Endothelial cell of umbilical vein (primary cell): ENCODE measurements around the gene UBASH3A. TPM values are rescaled to one million over a fixed set of nuclear protein-coding genes. Genes with fewer than 3 reads are reported as not detected.

Experiments used
- BruUV-seq: library from RNA; stranded (reverse); fragments of 400-500 nt; replicated peaks from 2 replicates; lab custom pipeline; 2021; lab: Mats Ljungman, UMichigan
- CTCF ChIA-PET: fragments of 300-600, 350-600 bp; sonication (Branson Sonifier 250); formaldehyde crosslinking; loops from one replicate; lab custom pipeline; 2021; ENCODE audit warnings: antibody characterized with exemption, inconsistent platforms; lab: Charles Lee
- POLR2A ChIA-PET: fragments of 300-600, 350-600 bp; sonication (Branson Sonifier 250); formaldehyde crosslinking; loops from one replicate; lab custom pipeline; 2021; ENCODE audit warnings: antibody characterized with exemption, inconsistent platforms; lab: Charles Lee
- DNase-seq: peaks from one replicate; pipeline ENCODE4 v3.0.0-alpha.2; 2011; ENCODE audit warnings: low read depth, low spot score
- FAIRE-seq: peaks from 2 replicates; lab custom pipeline; 2011; peaks lifted over from hg19 to GRCh38; lab: Jason Lieb, UNC
- H2AFZ ChIP-seq: 2 replicates; pipeline ENCODE4 v1.6.0; 2012; ENCODE audit warnings: low read depth, low read length, control low read depth, inconsistent platforms
- H3K27ac ChIP-seq: 2 replicates; pipeline ENCODE4 v1.5.1; 2011; ENCODE audit warnings: low read depth, mild to moderate bottlenecking, control low read depth, low read length, moderate library complexity; ENCODE audit not compliant: insufficient read depth
- H3K27me3 ChIP-seq, 2 experiments: 2 replicates each; pipeline versions ENCODE4 v1.6.0 to v1.6.1; 2011; ENCODE audit warnings: low read length in 2 of 2, mixed read lengths in 1 of 2; ENCODE audit not compliant: control insufficient read depth in 2 of 2, insufficient read depth in 2 of 2
- H3K36me3 ChIP-seq, 2 experiments: 2 replicates in 1 of 2; 3 replicates in 1 of 2; pipeline ENCODE4 v1.5.1; 2011; ENCODE audit warnings: low read length in 2 of 2, mild to moderate bottlenecking in 1 of 2, moderate library complexity in 1 of 2; ENCODE audit not compliant: control insufficient read depth in 2 of 2, insufficient read depth in 2 of 2; ENCODE audit errors: extremely low read depth in 1 of 2
- H3K4me1 ChIP-seq: 3 replicates; pipeline ENCODE4 v1.5.1; 2011; ENCODE audit warnings: mild to moderate bottlenecking, low read length; ENCODE audit not compliant: control insufficient read depth, insufficient read depth; ENCODE audit errors: extremely low read depth
- H3K4me2 ChIP-seq: 2 replicates; pipeline ENCODE4 v1.6.1; 2011; ENCODE audit warnings: low read length, control low read depth, mixed read lengths; ENCODE audit not compliant: insufficient read depth
- H3K4me3 ChIP-seq, 3 experiments: fragments of 200-600 bp in 1 of 3; sonication (generic), shearing (Covaris generic) in 1 of 3; replicated peaks in 1 of 3; 2 replicates each; pipeline ENCODE4 v1.5.1; 2011 to 2016; ENCODE audit warnings: control low read depth in 3 of 3, low read length in 3 of 3, mild to moderate bottlenecking in 2 of 3, inconsistent platforms in 1 of 3, low read depth in 1 of 3, moderate library complexity in 1 of 3; ENCODE audit not compliant: insufficient read depth in 1 of 3
- H3K79me2 ChIP-seq: 2 replicates; pipeline ENCODE4 v1.6.0; 2012; ENCODE audit warnings: low read length, inconsistent platforms; ENCODE audit not compliant: control insufficient read depth, insufficient read depth
- H3K9ac ChIP-seq: replicated peaks from 2 replicates; pipeline ENCODE3; 2011; ENCODE audit warnings: low read length, control low read depth; ENCODE audit not compliant: insufficient read depth; ENCODE audit errors: extremely low read depth
- H3K9me1 ChIP-seq: replicated peaks from 3 replicates; pipeline ENCODE4 v1.6.0; 2011; ENCODE audit warnings: mild to moderate bottlenecking, low read length; ENCODE audit not compliant: control insufficient read depth, insufficient read depth; ENCODE audit errors: extremely low read depth
- H3K9me3 ChIP-seq: replicated peaks from 2 replicates; pipeline ENCODE4 v1.5.1; 2012; ENCODE audit warnings: low read length, inconsistent platforms; ENCODE audit not compliant: control insufficient read depth, insufficient read depth
- H4K20me1 ChIP-seq: replicated peaks from 2 replicates; pipeline ENCODE3; 2011; ENCODE audit warnings: mild to moderate bottlenecking, low read length; ENCODE audit not compliant: control insufficient read depth, insufficient read depth; ENCODE audit errors: extremely low read depth
- EZH2 ChIP-seq: IDR thresholded peaks from 2 replicates; pipeline ENCODE4 v1.6.1; 2012; ENCODE audit warnings: borderline replicate concordance, low read depth, mild to moderate bottlenecking, moderate library complexity, low read length, inconsistent platforms; ENCODE audit not compliant: severe bottlenecking
- FOS ChIP-seq: IDR thresholded peaks from 2 replicates; pipeline ENCODE4 v1.6.1; 2011; ENCODE audit warnings: mild to moderate bottlenecking, low read length, moderate library complexity, borderline replicate concordance; ENCODE audit not compliant: insufficient read depth
- GATA2 ChIP-seq: IDR thresholded peaks from 2 replicates; pipeline ENCODE4 v1.7.0; 2011; ENCODE audit warnings: low read depth, mild to moderate bottlenecking, moderate library complexity, mixed read lengths, low read length; ENCODE audit not compliant: insufficient read length, insufficient read depth
- JUN ChIP-seq: IDR thresholded peaks from 2 replicates; pipeline ENCODE4 v1.6.1; 2011; ENCODE audit warnings: borderline replicate concordance, low read depth; ENCODE audit not compliant: insufficient read length, insufficient read depth
- MYC ChIP-seq: IDR thresholded peaks from one replicate; pipeline ENCODE4 v1.6.1; 2011; ENCODE audit warnings: mild to moderate bottlenecking, low read depth, low read length
- POLR2A ChIP-seq: IDR thresholded peaks from 2 replicates; pipeline ENCODE4 v1.6.1; 2012; ENCODE audit warnings: low read depth, mild to moderate bottlenecking, control low read depth, low read length
- POLR2AphosphoS5 ChIP-seq: IDR thresholded peaks from 2 replicates; pipeline ENCODE4 v1.6.1; 2012; ENCODE audit warnings: low read depth, mild to moderate bottlenecking, control low read depth, low read length, moderate library complexity; ENCODE audit not compliant: insufficient read depth
- dilution Hi-C: fragments of 300-500 bp; cut with MboI; formaldehyde crosslinking; loops from one replicate; pipeline ENCODE4 v1.15.0; 2019; ENCODE audit warnings: low sequenced_read_pairs; ENCODE audit not compliant: extremely low pct_ligation_motif_present
- intact Hi-C: fragments of 100-400 bp; cut with micrococcal nuclease; formaldehyde crosslinking; loops from one replicate; pipeline ENCODE4 v1.10.0; 2022
- polyA plus RNA-seq, 4 experiments: library from polyadenylated mRNA; depleted of rRNA in 3 of 4; stranded (reverse) in 3 of 4; unstranded in 1 of 4; fragments of >200 nt; gene quantifications; 2 replicates each; pipeline versions ENCODE4 v1.2.1 to v1.2.3, GENCODE V29; 2011 to 2012; ENCODE audit warnings: missing spikeins in 1 of 4
- total RNA-seq: library from RNA; stranded (reverse); gene quantifications from 2 replicates; pipeline ENCODE4 v1.2.3, GENCODE V29; 2021
- TF ChIP-seq, protein P1 (sequence below), 2 donors: IDR thresholded peaks; 1 replicate in 1 of 2; 2 replicates in 1 of 2; pipeline ENCODE4 v1.5.1; 2011; ENCODE audit warnings: low read length in 2 of 2, mild to moderate bottlenecking in 2 of 2, moderate library complexity in 2 of 2, control low read depth in 1 of 2, inconsistent platforms in 1 of 2, low read depth in 1 of 2; ENCODE audit not compliant: insufficient read depth in 1 of 2; ENCODE audit errors: extremely low read depth in 1 of 2
- TF ChIP-seq, protein P2 (sequence below): IDR thresholded peaks from 2 replicates; pipeline ENCODE4 v1.6.1; 2011; ENCODE audit not compliant: insufficient read depth, insufficient read length

UBASH3A gene
- total and polyA plus RNA-seq, 2 donors (not counting 3 experiments of a cell fraction or from before 2014, with no cell fraction given): not detected

DNA sequence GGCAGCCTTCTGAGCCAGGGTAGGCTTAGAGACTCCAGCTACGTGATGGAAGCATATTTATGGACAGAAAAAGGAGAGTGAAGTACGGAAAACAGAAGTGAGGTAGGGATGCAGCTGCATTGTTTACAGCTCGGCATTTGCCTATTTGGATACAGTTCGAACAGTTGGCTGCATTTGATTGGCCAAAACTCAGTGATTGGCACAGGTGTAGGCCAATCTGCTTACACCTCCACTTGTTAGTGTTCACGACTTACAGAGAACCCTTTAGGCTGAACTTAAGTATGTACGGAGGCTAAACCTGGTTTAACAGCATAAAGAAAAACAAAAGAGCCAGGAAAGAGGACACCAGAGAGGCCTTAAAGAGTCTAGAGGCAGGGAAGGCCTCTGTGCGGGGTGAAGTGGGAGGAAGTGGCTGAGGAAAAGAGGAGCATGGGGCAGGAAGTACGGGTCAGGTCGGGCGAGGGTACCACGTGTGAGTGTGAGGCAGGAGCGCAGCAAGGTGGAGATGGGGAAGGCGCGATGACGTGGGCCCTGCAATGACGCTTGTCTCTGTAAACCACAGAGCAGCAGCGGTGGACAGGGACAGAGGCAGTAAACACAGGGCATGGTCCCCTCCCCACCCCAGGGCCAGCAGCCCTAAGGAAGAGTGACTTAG lies 60.3 kb downstream of the UBASH3A start:
- Histone ChIP-seq H3K27ac (no peak overlapping the region), H3K9me1 (no peaks in the 10 kb centered on the region), H3K4me2 (no peak overlapping the region), H3K36me3 (no peaks in the 10 kb centered on the region), H3K9ac (no peak overlapping the region), H3K4me3 (no peak overlapping the region), H3K4me1 (no peaks in the 10 kb centered on the region), H3K79me2 (no peaks in the 10 kb centered on the region), H3K27me3 (peaks cover 3 to 4% of the 10 kb centered on the region in 2 experiments), H4K20me1 (no peaks in the 10 kb centered on the region), H3K9me3 (no peaks in the 10 kb centered on the region), H2AFZ (no peak overlapping the region)
- CTCF ChIA-PET: no interaction called here
- dilution Hi-C loops (no loop called here), intact Hi-C loops (no loop called here)
- no TSS peak for BruUV-seq
- TF ChIP-seq POLR2AphosphoS5: no peak
- TF ChIP-seq EZH2: no peak
- FAIRE-seq (peak; percentile 8), DNase-seq (peak; percentile 52)
- POLR2A ChIA-PET: no interaction called here

DNA sequence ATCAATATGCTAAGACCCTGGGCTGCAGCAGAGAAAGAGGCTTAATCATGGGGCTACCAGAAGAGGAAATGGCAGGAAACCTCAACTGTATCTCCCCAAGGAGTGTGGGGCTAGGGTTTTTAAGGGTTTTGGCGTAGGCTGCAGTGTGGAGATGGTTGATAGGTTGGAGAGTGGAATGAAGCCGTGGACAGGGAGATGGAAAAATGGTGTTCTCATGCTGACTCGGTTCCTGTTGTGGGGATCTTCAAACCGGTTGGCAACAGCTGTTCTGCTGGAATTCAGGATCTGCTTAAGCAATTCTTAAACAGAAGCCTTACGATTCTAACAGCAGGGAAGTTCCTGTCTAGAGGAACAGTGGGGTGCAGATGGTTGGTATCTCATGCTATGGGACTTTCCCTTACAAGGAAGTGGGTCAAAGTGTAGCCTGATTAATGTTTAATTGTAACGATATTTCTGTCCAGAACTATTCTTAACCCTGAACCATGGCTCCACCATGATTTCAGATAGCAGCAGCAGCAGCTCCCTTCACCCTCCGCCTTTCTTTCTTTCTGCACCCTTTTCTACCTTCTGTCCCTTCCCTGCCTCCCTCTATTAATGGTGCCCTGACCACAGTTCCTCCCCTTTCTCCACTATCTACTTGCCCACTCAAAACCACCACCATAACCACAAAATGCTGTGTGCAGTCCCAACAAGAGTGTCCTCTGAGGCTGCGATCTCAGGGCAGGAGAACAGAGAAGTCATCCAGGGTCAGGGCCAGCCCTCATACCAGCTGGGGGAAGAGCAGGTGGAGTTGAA lies 61.5 kb downstream of the UBASH3A start:
- DNase-seq (no peak), FAIRE-seq (no peak)
- BruUV-seq: no TSS peak

More for the DNA sequence above, 61.5 kb downstream of the UBASH3A start:
- Histone ChIP-seq H3K9me1 (no peaks in the 10 kb centered on the region), H3K9ac (no peak overlapping the region), H3K4me2 (no peak overlapping the region), H3K27me3 (peaks cover 2 to 4% of the 10 kb centered on the region in 2 experiments), H3K36me3 (no peaks in the 10 kb centered on the region), H2AFZ (no peak overlapping the region), H3K9me3 (no peaks in the 10 kb centered on the region), H3K4me3 (no peak overlapping the region), H3K27ac (no peak overlapping the region), H3K4me1 (no peaks in the 10 kb centered on the region), H3K79me2 (no peaks in the 10 kb centered on the region), H4K20me1 (no peaks in the 10 kb centered on the region)
- dilution Hi-C loops: no loop called here
- intact Hi-C loops: no loop called here
- TF ChIP-seq JUN (no peak), MYC (no peak), FOS (no peak), GATA2 (no peak), POLR2AphosphoS5 (no peak), EZH2 (no peak), POLR2A (no peak)
- TF ChIP-seq, protein P1, sequence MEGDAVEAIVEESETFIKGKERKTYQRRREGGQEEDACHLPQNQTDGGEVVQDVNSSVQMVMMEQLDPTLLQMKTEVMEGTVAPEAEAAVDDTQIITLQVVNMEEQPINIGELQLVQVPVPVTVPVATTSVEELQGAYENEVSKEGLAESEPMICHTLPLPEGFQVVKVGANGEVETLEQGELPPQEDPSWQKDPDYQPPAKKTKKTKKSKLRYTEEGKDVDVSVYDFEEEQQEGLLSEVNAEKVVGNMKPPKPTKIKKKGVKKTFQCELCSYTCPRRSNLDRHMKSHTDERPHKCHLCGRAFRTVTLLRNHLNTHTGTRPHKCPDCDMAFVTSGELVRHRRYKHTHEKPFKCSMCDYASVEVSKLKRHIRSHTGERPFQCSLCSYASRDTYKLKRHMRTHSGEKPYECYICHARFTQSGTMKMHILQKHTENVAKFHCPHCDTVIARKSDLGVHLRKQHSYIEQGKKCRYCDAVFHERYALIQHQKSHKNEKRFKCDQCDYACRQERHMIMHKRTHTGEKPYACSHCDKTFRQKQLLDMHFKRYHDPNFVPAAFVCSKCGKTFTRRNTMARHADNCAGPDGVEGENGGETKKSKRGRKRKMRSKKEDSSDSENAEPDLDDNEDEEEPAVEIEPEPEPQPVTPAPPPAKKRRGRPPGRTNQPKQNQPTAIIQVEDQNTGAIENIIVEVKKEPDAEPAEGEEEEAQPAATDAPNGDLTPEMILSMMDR (IDR thresholded peaks at IDR 0.05; ENCODE audit: extremely low read depth in 1 of 2, insufficient read depth in 1 of 2, low read depth in 1 of 2, low read length in 2 of 2): no peak
- TF ChIP-seq, protein P2, sequence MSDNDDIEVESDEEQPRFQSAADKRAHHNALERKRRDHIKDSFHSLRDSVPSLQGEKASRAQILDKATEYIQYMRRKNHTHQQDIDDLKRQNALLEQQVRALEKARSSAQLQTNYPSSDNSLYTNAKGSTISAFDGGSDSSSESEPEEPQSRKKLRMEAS: no peak
- CTCF ChIA-PET: no interaction called here
- POLR2A ChIA-PET: no interaction called here
